Left lung (tissue), 10 donors: ENCODE measurements around the gene GGT1. TPM values are rescaled to one million over a fixed set of nuclear protein-coding genes. Genes with fewer than 3 reads are reported as not detected.
"Not testable (repeated sequence)": the region's sequence is repeated elsewhere in the genome, so short reads cannot be mapped to it uniquely, and the experiment has no call there.

Experiments
- ATAC-seq: fragments of 200-7000 bp; cut with Tn5 transposase; one replicate; pipeline ENCODE4 v1.9.1; 2020; ENCODE audit warnings: moderate library complexity
- DNase-seq, 4 donors: peaks; one replicate each; pipeline ENCODE4 v3.0.0-alpha.2; 2013 to 2020
- H3K27ac ChIP-seq, 2 donors: fragments of 200-600 bp; sonication (generic) in 1 of 2; one replicate each; pipeline versions ENCODE4 v1.5.0 to v1.8.0; 2020 to 2021
- H3K27me3 ChIP-seq, 2 donors: fragments of 200-600 bp; sonication (generic) in 1 of 2; one replicate each; pipeline versions ENCODE4 v1.5.0 to v1.8.0; 2020 to 2021
- H3K36me3 ChIP-seq, 2 donors: fragments of 200-600 bp; sonication (generic) in 1 of 2; one replicate each; pipeline versions ENCODE4 v1.5.0 to v1.8.0; 2020 to 2021
- H3K4me1 ChIP-seq, 2 donors: fragments of 200-600 bp; one replicate each; pipeline ENCODE4 v1.8.0; 2021
- H3K4me3 ChIP-seq, 2 donors: fragments of 200-600 bp; sonication (generic) in 1 of 2; one replicate each; pipeline versions ENCODE4 v1.5.0 to v1.8.0; 2020 to 2021; ENCODE audit warnings: mild to moderate bottlenecking in 1 of 2
- H3K9me3 ChIP-seq, 2 donors: fragments of 200-600 bp; sonication (generic) in 1 of 2; one replicate each; pipeline versions ENCODE4 v1.5.0 to v1.8.0; 2020 to 2021
- CTCF ChIP-seq, 2 donors: fragments of 200-600 bp; sonication (generic) in 1 of 2; IDR thresholded peaks; one replicate each; pipeline versions ENCODE4 v1.5.0 to v1.8.0; 2021; ENCODE audit warnings: antibody characterized with exemption in 2 of 2
- intact Hi-C, 2 donors: fragments of 100-400 bp; cut with DNase I; formaldehyde crosslinking; loops; one replicate each; pipeline versions ENCODE4 v1.11.2 to v1.14.2; 2022
- polyA plus RNA-seq, 6 donors: library from polyadenylated mRNA; unstranded; fragments of 120-200 nt; gene quantifications; one replicate each; pipeline ENCODE4 v1.2.1, GENCODE V29; 2013; ENCODE audit not compliant: insufficient read length in 6 of 6
- total RNA-seq, 2 donors: library from RNA; stranded (reverse); fragmentation: NEBNext Ultra II Directional; extraction: Animal tissue kit (Norgen Biotek cat#: 25700); gene quantifications; one replicate each; pipeline ENCODE4 v1.2.1, GENCODE V29; 2021
- donor health status: DM: no; HTN: yes; CAD: no.
- donor health status: DM: no; HTN: no; CAD: no.

GGT1 gene
- total and polyA plus RNA-seq, 8 donors: 9.1 to 96.4 (median 13.9) TPM

- DNase-seq, H3K27me3 ChIP-seq, H3K36me3 ChIP-seq, H3K9me3 ChIP-seq, ATAC-seq, intact Hi-C loops, H3K4me3 ChIP-seq, H3K27ac ChIP-seq: not testable (repeated sequence)
- peak; percentile 26 to 27 for TF ChIP-seq CTCF (IDR thresholded peaks at IDR 0.05)
- peaks cover 8 to 11% of the 10 kb centered on the region in 2 donors for H3K4me1 ChIP-seq
Measured at GRCh38 chr22:24629069-24629468, 26.1 kb downstream of the GGT1 start.

- H3K36me3 ChIP-seq, intact Hi-C loops, H3K9me3 ChIP-seq, H3K27me3 ChIP-seq, ATAC-seq, H3K4me3 ChIP-seq: not testable (repeated sequence)
- H3K4me1 ChIP-seq: peaks cover 11 to 17% of the 10 kb centered on the region in 2 donors
- DNase-seq: peak in 1 of 4 donors; percentile 35
- H3K27ac ChIP-seq: peak overlapping the region; percentile 25 to 62
Measured at GRCh38 chr22:24630812-24631427, 27.9 kb downstream of the GGT1 start.

GRCh38 chr22:24631430-24632122, 28.6 kb downstream of the GGT1 start:
- H3K36me3 ChIP-seq, H3K9me3 ChIP-seq, intact Hi-C loops, H3K27me3 ChIP-seq, H3K4me3 ChIP-seq: not testable (repeated sequence)
- Histone ChIP-seq H3K27ac (peak overlapping the region; percentile 25 to 62), H3K4me1 (peaks cover 11 to 17% of the 10 kb centered on the region in 2 donors)
- DNase-seq (peak in 3 of 4 donors; percentile 34 to 66 (median 61)), ATAC-seq (peak; percentile 85)

GRCh38 chr22:24632642-24633041, 29.6 kb downstream of the GGT1 start:
- intact Hi-C loops, H3K36me3 ChIP-seq, ATAC-seq, H3K27ac ChIP-seq, H3K9me3 ChIP-seq, H3K27me3 ChIP-seq: not testable (repeated sequence)
- H3K4me1 ChIP-seq: peaks cover 11 to 17% of the 10 kb centered on the region in 2 donors
- DNase-seq: peak in 3 of 4 donors; percentile 16 to 43 (median 42)
- peak overlapping the region in 1 of 2 donors; percentile 7 for H3K4me3 ChIP-seq

- ATAC-seq: peak; percentile 66
- H3K9me3 ChIP-seq, DNase-seq, H3K27ac ChIP-seq, H3K27me3 ChIP-seq, intact Hi-C loops, H3K36me3 ChIP-seq: not testable (repeated sequence)
- Histone ChIP-seq H3K4me3 (peak overlapping the region in 1 of 2 donors; percentile 7), H3K4me1 (peaks cover 11 to 17% of the 10 kb centered on the region in 2 donors)
Measured at GRCh38 chr22:24633231-24634023, 30.4 kb downstream of the GGT1 start.

- DNase-seq, ATAC-seq, intact Hi-C loops, H3K27me3 ChIP-seq, H3K36me3 ChIP-seq, H3K27ac ChIP-seq, H3K4me3 ChIP-seq, H3K9me3 ChIP-seq: not testable (repeated sequence)
- H3K4me1 ChIP-seq: peaks cover 11 to 17% of the 10 kb centered on the region in 2 donors
Measured at GRCh38 chr22:24634776-24635389, 31.9 kb downstream of the GGT1 start.

GRCh38 chr22:24636513-24636912, 33.5 kb downstream of the GGT1 start:
- intact Hi-C loops, DNase-seq, H3K36me3 ChIP-seq: not testable (repeated sequence)

GRCh38 chr22:24642307-24642706, 39.3 kb downstream of the GGT1 start:
- ATAC-seq, H3K36me3 ChIP-seq, H3K27ac ChIP-seq, H3K9me3 ChIP-seq, H3K27me3 ChIP-seq, H3K4me1 ChIP-seq, H3K4me3 ChIP-seq, intact Hi-C loops, DNase-seq: not testable (repeated sequence)

More at GRCh38 chr22:24636513-24636912, 33.5 kb downstream of the GGT1 start:
- not testable (repeated sequence) for H3K9me3 ChIP-seq, ATAC-seq, H3K27me3 ChIP-seq, H3K27ac ChIP-seq, H3K4me3 ChIP-seq
- peaks cover 9 to 12% of the 10 kb centered on the region in 2 donors for H3K4me1 ChIP-seq

- H3K4me1 ChIP-seq, DNase-seq, H3K27me3 ChIP-seq, H3K27ac ChIP-seq, ATAC-seq, H3K36me3 ChIP-seq, intact Hi-C loops, H3K4me3 ChIP-seq, H3K9me3 ChIP-seq: not testable (repeated sequence)
Measured at GRCh38 chr22:24644409-24644808, 41.4 kb downstream of the GGT1 start.

GRCh38 chr22:24645408-24646399, 42.7 kb downstream of the GGT1 start:
- ATAC-seq, H3K27ac ChIP-seq, H3K4me3 ChIP-seq, intact Hi-C loops, H3K9me3 ChIP-seq, H3K27me3 ChIP-seq, H3K36me3 ChIP-seq, DNase-seq, H3K4me1 ChIP-seq: not testable (repeated sequence)
